Lung (tissue), 12 donors: ENCODE measurements around the gene SPR. TPM values are rescaled to one million over a fixed set of nuclear protein-coding genes. Genes with fewer than 3 reads are reported as not detected.

Experiments used
- ATAC-seq: fragments of 200-7000 bp; cut with Tn5 transposase; one replicate; pipeline ENCODE4 v1.9.1; 2020; ENCODE audit warnings: moderate number of reproducible peaks; ENCODE audit not compliant: insufficient read depth, low FRiP score
- DNase-seq, 3 donors: peaks; one replicate each; pipeline ENCODE4 v3.0.0-alpha.2; 2013 to 2017
- H3K27ac ChIP-seq, 2 donors: one replicate each; pipeline ENCODE4 v1.5.1; 2013; ENCODE audit warnings: mild to moderate bottlenecking in 2 of 2, moderate library complexity in 2 of 2, control low read depth in 1 of 2, inconsistent platforms in 1 of 2, low read depth in 1 of 2, low read length in 1 of 2
- H3K27me3 ChIP-seq, 3 donors: one replicate each; pipeline ENCODE4 v1.5.1; 2013; ENCODE audit warnings: low read length in 2 of 3; ENCODE audit not compliant: control insufficient read depth in 3 of 3, insufficient read depth in 3 of 3
- H3K36me3 ChIP-seq, 4 donors: one replicate each; pipeline ENCODE4 v1.5.1; 2013; ENCODE audit warnings: low read length in 4 of 4, mild to moderate bottlenecking in 1 of 4, moderate library complexity in 1 of 4; ENCODE audit not compliant: control insufficient read depth in 4 of 4, insufficient read depth in 4 of 4
- H3K4me1 ChIP-seq, 5 donors: one replicate each; pipeline ENCODE4 v1.5.1; 2013; ENCODE audit warnings: low read length in 5 of 5, mild to moderate bottlenecking in 2 of 5, moderate library complexity in 1 of 5; ENCODE audit not compliant: control insufficient read depth in 5 of 5, insufficient read depth in 5 of 5
- H3K4me3 ChIP-seq: one replicate; pipeline ENCODE4 v1.5.1; 2013; ENCODE audit warnings: mild to moderate bottlenecking, control low read depth, moderate library complexity
- H3K9ac ChIP-seq, 2 donors: one replicate each; pipeline ENCODE4 v1.5.1; 2013; ENCODE audit warnings: low read length in 2 of 2, control low read depth in 1 of 2; ENCODE audit not compliant: insufficient read depth in 1 of 2
- H3K9me3 ChIP-seq, 4 donors: one replicate each; pipeline ENCODE4 v1.5.1; 2013; ENCODE audit warnings: low read length in 3 of 4, mild to moderate bottlenecking in 1 of 4, moderate library complexity in 1 of 4; ENCODE audit not compliant: control insufficient read depth in 4 of 4, insufficient read depth in 3 of 4
- WGBS, 2 donors: extraction: QIAGEN DNeasy Blood & Tissue Kit; methylation state at CpG; one replicate each; pipeline ENCODE4 v1.1.7; 2013; 5-methylcytosine and 5-hydroxymethylcytosine counted together
- polyA plus RNA-seq, 2 donors: library from polyadenylated mRNA; stranded (reverse); fragments of 200-250 nt; gene quantifications; one replicate each; pipeline ENCODE4 v1.2.1, GENCODE V29; 2013
- total RNA-seq, 2 donors: library from RNA; depleted of rRNA in 1 of 2; stranded (reverse); fragments of >200 nt in 1 of 2; gene quantifications; one replicate each; pipeline ENCODE4 v1.2.1, GENCODE V29; 2014 to 2021
- TF ChIP-seq, protein P1 (sequence below): IDR thresholded peaks from 2 replicates; pipeline ENCODE4 v1.5.1; 2012; ENCODE audit warnings: mild to moderate bottlenecking; ENCODE audit errors: control extremely low read depth, extremely low read depth
- donor health status: control.
- donor health status: control.
- donor health status: Bipolar disorder and iron deficiency.
- donor health status: healthy.
- donor health status: DM: yes; HTN: yes; CAD: no.

The SPR gene
- total and polyA plus RNA-seq, 4 donors: 11.1 to 38.0 (median 31.9) TPM

DNA sequence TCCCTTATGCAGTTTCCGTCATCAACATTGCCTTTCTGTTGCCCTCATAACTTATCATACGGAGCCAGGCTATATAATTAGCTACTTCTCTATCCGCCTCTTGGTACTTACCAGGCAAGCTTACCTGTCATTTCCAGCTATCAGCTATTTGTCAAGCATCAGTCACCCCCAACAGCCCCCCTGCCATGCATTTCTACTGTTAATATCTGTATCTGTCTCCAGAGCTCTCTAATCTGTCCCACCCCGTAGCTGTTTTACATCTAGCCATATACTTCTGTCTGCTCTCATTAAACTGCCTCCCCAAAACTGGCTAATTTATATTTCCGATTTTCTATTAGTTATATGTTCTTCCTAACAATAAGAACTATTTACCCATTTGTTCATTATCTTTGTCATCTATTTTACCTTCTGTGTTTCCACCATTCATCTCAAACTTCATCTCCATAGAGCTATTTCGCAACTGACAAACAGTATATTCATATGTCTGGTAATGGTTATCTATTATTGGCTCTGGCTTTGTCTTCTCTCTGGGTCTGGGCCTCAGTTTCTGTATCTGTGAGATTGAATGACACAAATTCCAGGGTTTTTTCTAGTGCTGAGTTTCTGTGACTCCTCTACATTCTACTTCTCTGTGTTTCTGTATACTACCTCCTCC lies 39.7 kb downstream of the SPR start:
- DNase-seq (no peak), ATAC-seq (no peak)
- WGBS, 2 donors: 50 to 55% methylated on average over 6 of the region's 6 CpGs
- Histone ChIP-seq H3K27me3 (peaks cover 9 to 87% (median 81%) of the 10 kb centered on the region in 3 donors), H3K27ac (no peak overlapping the region), H3K4me1 (peaks cover 0 to 10% (median 0%) of the 10 kb centered on the region in 5 donors), H3K9ac (no peak overlapping the region), H3K4me3 (no peak overlapping the region), H3K36me3 (no peaks in the 10 kb centered on the region), H3K9me3 (peaks cover 0 to 12% (median 0%) of the 10 kb centered on the region in 4 donors)
- TF ChIP-seq, protein P1, sequence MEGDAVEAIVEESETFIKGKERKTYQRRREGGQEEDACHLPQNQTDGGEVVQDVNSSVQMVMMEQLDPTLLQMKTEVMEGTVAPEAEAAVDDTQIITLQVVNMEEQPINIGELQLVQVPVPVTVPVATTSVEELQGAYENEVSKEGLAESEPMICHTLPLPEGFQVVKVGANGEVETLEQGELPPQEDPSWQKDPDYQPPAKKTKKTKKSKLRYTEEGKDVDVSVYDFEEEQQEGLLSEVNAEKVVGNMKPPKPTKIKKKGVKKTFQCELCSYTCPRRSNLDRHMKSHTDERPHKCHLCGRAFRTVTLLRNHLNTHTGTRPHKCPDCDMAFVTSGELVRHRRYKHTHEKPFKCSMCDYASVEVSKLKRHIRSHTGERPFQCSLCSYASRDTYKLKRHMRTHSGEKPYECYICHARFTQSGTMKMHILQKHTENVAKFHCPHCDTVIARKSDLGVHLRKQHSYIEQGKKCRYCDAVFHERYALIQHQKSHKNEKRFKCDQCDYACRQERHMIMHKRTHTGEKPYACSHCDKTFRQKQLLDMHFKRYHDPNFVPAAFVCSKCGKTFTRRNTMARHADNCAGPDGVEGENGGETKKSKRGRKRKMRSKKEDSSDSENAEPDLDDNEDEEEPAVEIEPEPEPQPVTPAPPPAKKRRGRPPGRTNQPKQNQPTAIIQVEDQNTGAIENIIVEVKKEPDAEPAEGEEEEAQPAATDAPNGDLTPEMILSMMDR: no peak

DNA sequence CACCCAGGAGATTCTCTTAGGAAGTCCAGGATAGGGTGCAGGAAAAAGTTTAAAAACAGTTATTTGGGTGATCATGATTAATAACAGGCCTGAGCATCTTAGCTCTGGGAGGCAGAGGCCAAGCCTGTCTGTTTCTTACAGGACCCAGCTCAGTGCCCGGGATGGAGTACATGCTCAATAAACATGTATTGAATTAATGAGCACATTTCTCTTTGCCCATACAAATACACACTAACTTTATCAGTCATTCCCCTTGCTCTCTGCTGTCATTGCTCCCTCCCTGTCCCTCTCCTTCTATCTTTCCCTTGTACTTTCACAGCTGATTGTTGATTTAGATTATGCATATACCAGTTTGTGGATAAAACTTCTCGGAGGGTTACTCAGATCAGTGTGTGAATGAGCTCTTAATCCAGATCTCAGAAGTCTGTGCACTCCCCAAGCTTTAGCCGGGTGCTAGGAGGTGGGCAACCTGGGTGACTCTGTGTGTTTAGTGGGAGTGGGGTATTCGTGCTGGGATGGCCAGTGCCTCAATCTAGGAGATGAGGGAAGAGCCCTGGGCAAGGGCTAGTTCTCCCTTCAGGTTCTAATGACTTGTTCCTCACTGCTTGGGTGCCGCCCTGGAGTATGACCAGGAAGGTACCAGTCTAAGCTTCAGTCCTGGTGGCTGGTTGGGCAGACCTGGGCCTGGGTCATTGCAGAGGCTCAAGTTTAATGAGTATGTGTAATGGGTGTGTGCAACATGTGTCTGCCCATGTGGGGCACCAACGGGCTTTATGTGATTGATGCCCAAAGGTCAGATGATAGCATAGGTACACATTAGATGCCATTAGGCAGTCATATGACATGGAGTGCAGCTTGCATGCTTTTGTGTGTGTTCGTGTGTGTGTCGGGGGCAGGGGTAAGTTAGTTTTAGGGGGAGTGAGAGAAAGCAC lies 40.7 kb downstream of the SPR start:
- DNase-seq (peak in 1 of 3 donors; percentile 6), ATAC-seq (no peak)
- H3K36me3 ChIP-seq: no peaks in the 10 kb centered on the region
- peaks cover 0 to 13% (median 0%) of the 10 kb centered on the region in 5 donors for H3K4me1 ChIP-seq
- no peak overlapping the region for H3K4me3 ChIP-seq
- H3K27me3 ChIP-seq: peaks cover 8 to 77% (median 72%) of the 10 kb centered on the region in 3 donors
- H3K9me3 ChIP-seq: peaks cover 0 to 10% (median 0%) of the 10 kb centered on the region in 4 donors
- TF ChIP-seq, protein P1: no peak
- 78 to 82% methylated on average over 8 of the region's 8 CpGs for WGBS, 2 donors
- H3K9ac ChIP-seq: no peak overlapping the region
- H3K27ac ChIP-seq: no peak overlapping the region

DNA sequence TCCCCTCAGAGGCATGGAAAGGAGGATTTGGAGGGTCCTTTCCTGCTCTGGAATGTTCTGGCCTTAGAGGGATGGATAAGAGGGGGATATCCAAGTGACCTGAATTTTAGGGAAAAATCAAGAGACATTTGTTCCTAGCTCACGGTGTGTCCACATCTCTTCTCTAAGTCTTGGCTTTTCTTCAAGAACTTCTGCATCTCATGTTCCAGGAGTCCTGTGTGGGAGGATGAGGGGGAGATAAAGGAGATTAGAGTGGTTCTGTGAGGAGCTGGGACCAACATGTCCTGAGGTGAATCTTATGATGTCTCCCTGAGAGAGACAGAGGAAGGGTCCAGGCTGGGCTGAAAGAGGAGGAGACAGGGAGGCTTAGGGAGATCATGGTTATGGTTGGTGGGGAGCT lies 41.8 kb downstream of the SPR start:
- Histone ChIP-seq H3K9me3 (peaks cover 0 to 2% (median 0%) of the 10 kb centered on the region in 4 donors), H3K4me3 (no peak overlapping the region), H3K4me1 (peaks cover 0 to 10% (median 0%) of the 10 kb centered on the region in 5 donors), H3K27me3 (peaks cover 6 to 66% (median 61%) of the 10 kb centered on the region in 3 donors), H3K27ac (no peak overlapping the region), H3K36me3 (no peaks in the 10 kb centered on the region), H3K9ac (no peak overlapping the region)
- TF ChIP-seq, protein P1: no peak
- DNase-seq (no peak), ATAC-seq (no peak)
- WGBS, 2 donors: 92 to 100% methylated on average over 1 of the region's 1 CpG
